HEK293 (cell line): ENCODE data around the gene DSCAM.

Source experiments
- CTCF ChIA-PET: fragments of 350-600 bp; formaldehyde crosslinking; extraction: SDS; loops from one replicate; lab custom pipeline; 2021; ENCODE audit warnings: antibody characterized with exemption; lab: Yijun Ruan, JAX
- POLR2A ChIA-PET: fragments of 300-600 bp; formaldehyde crosslinking; extraction: SDS; loops from one replicate; lab custom pipeline; 2020; ENCODE audit warnings: antibody characterized with exemption, inconsistent platforms; lab: Yijun Ruan, JAX
- H3K27ac ChIP-seq: fragments of 200-500 bp; sonication (Bioruptor generic); 2 replicates; pipeline ENCODE4 v1.5.1; 2014; ENCODE audit warnings: low read depth, low read length, control low read depth, inconsistent platforms; ENCODE audit errors: extremely low read depth
- H3K36me3 ChIP-seq, 2 experiments: fragments of 200-500 bp in 1 of 2; sonication (Bioruptor generic) in 1 of 2; 1 replicate in 1 of 2; 2 replicates in 1 of 2; pipeline ENCODE4 v1.5.1; 2014 to 2017; ENCODE audit warnings: inconsistent platforms in 2 of 2, low read length in 2 of 2; ENCODE audit not compliant: control insufficient read depth in 2 of 2, insufficient read depth in 1 of 2
- H3K4me1 ChIP-seq: fragments of 200-500 bp; sonication (Bioruptor generic); 2 replicates; pipeline ENCODE4 v1.5.1; 2014; ENCODE audit warnings: mild to moderate bottlenecking, low read length, inconsistent platforms; ENCODE audit not compliant: control insufficient read depth, insufficient read depth
- H3K4me3 ChIP-seq: 2 replicates; pipeline ENCODE4 v1.5.1; 2011; ENCODE audit warnings: low read depth, mild to moderate bottlenecking, control low read depth, low read length, moderate library complexity
- H3K9me3 ChIP-seq: fragments of 200-500 bp; sonication (Bioruptor generic); 2 replicates; pipeline ENCODE4 v1.5.1; 2014; ENCODE audit warnings: low read depth, low read length, inconsistent platforms; ENCODE audit not compliant: control insufficient read depth, insufficient read depth
- BCL11B ChIP-seq: fragments of 450-650 bp; formaldehyde crosslinking; IDR thresholded peaks from 2 replicates; pipeline ENCODE4 v1.5.1; 2016; ENCODE audit warnings: low read depth, missing biosample characterization, missing genetic modification characterization
- PRDM1 ChIP-seq: fragments of 450-650 bp; formaldehyde crosslinking; IDR thresholded peaks from 2 replicates; pipeline ENCODE4; 2016; ENCODE audit warnings: missing biosample characterization, missing genetic modification characterization
- RBAK ChIP-seq: fragments of 450-650 bp; formaldehyde crosslinking; IDR thresholded peaks from 2 replicates; pipeline ENCODE4 v1.5.1; 2016; ENCODE audit warnings: missing biosample characterization, missing genetic modification characterization
- SETDB1 ChIP-seq: IDR thresholded peaks from one replicate; pipeline ENCODE4 v1.6.1; 2017; ENCODE audit warnings: mild to moderate bottlenecking, low read length, moderate library complexity, mixed read lengths; ENCODE audit not compliant: insufficient read length
- YY1 ChIP-seq: fragments of 450-650 bp; formaldehyde crosslinking; IDR thresholded peaks from 2 replicates; pipeline ENCODE4 v1.5.1; 2018; ENCODE audit warnings: missing biosample characterization, missing genetic modification characterization
- YY2 ChIP-seq: fragments of 450-650 bp; formaldehyde crosslinking; IDR thresholded peaks from 2 replicates; pipeline ENCODE4 v1.5.1; 2016; ENCODE audit warnings: missing biosample characterization, missing genetic modification characterization
- ZBTB21 ChIP-seq: fragments of 450-650 bp; formaldehyde crosslinking; IDR thresholded peaks from 2 replicates; pipeline ENCODE4 v1.5.1; 2017; ENCODE audit warnings: missing biosample characterization, missing genetic modification characterization
- ZBTB48 ChIP-seq: fragments of 450-650 bp; formaldehyde crosslinking; IDR thresholded peaks from 2 replicates; pipeline ENCODE4 v1.5.1; 2016; ENCODE audit warnings: missing biosample characterization, missing genetic modification characterization
- ZBTB8A ChIP-seq: fragments of 450-650 bp; formaldehyde crosslinking; IDR thresholded peaks from 2 replicates; pipeline ENCODE4 v1.5.1; 2016; ENCODE audit warnings: missing biosample characterization, missing genetic modification characterization
- ZFP41 ChIP-seq: fragments of 450-650 bp; formaldehyde crosslinking; IDR thresholded peaks from 2 replicates; pipeline ENCODE4 v1.5.1; 2016; ENCODE audit warnings: missing biosample characterization, missing genetic modification characterization, borderline replicate concordance
- ZNF133 ChIP-seq: fragments of 450-650 bp; formaldehyde crosslinking; IDR thresholded peaks from 2 replicates; pipeline ENCODE4 v1.5.1; 2016; ENCODE audit warnings: missing biosample characterization, missing genetic modification characterization
- ZNF223 ChIP-seq: fragments of 450-650 bp; formaldehyde crosslinking; IDR thresholded peaks from 2 replicates; pipeline ENCODE4 v1.5.1; 2016; ENCODE audit warnings: missing biosample characterization, missing genetic modification characterization
- ZNF366 ChIP-seq: fragments of 450-650 bp; formaldehyde crosslinking; conservative IDR thresholded peaks from 2 replicates; pipeline ENCODE4 v1.5.1; 2016; ENCODE audit warnings: missing biosample characterization, missing genetic modification characterization
- ZNF501 ChIP-seq: fragments of 450-650 bp; formaldehyde crosslinking; IDR thresholded peaks from 2 replicates; pipeline ENCODE4 v1.5.1; 2016; ENCODE audit warnings: missing biosample characterization, missing genetic modification characterization
- ZNF837 ChIP-seq: fragments of 450-650 bp; formaldehyde crosslinking; IDR thresholded peaks from 2 replicates; pipeline ENCODE4 v1.5.1; 2016; ENCODE audit warnings: missing biosample characterization, missing genetic modification characterization
- ZNF843 ChIP-seq: fragments of 450-650 bp; formaldehyde crosslinking; IDR thresholded peaks from 2 replicates; pipeline ENCODE4 v1.5.1; 2016; ENCODE audit warnings: missing biosample characterization, missing genetic modification characterization
- ZSCAN16 ChIP-seq: fragments of 450-650 bp; formaldehyde crosslinking; IDR thresholded peaks from 2 replicates; pipeline ENCODE4 v1.5.1; 2016; ENCODE audit warnings: missing biosample characterization, missing genetic modification characterization
- ZXDB ChIP-seq: fragments of 450-650 bp; formaldehyde crosslinking; IDR thresholded peaks from 2 replicates; pipeline ENCODE4 v1.5.1; 2016; ENCODE audit warnings: missing biosample characterization, missing genetic modification characterization
- TF ChIP-seq, protein P1 (sequence below): fragments of 450-650 bp; IDR thresholded peaks from 2 replicates; pipeline ENCODE4 v1.5.1; 2018; ENCODE audit warnings: missing biosample characterization, missing genetic modification characterization
- TF ChIP-seq, protein P2 (sequence below): fragments of 450-650 bp; formaldehyde crosslinking; IDR thresholded peaks from 2 replicates; pipeline ENCODE4 v1.5.1; 2016; ENCODE audit warnings: missing biosample characterization, missing genetic modification characterization
- TF ChIP-seq, protein P3 (sequence below): fragments of 450-650 bp; formaldehyde crosslinking; IDR thresholded peaks from 2 replicates; pipeline ENCODE4 v1.5.1; 2016; ENCODE audit warnings: missing biosample characterization, missing genetic modification characterization
- TF ChIP-seq, protein P4 (sequence below): fragments of 450-650 bp; formaldehyde crosslinking; IDR thresholded peaks from 2 replicates; pipeline ENCODE4; 2016; ENCODE audit warnings: missing biosample characterization, missing genetic modification characterization

Gene DSCAM

DNA sequence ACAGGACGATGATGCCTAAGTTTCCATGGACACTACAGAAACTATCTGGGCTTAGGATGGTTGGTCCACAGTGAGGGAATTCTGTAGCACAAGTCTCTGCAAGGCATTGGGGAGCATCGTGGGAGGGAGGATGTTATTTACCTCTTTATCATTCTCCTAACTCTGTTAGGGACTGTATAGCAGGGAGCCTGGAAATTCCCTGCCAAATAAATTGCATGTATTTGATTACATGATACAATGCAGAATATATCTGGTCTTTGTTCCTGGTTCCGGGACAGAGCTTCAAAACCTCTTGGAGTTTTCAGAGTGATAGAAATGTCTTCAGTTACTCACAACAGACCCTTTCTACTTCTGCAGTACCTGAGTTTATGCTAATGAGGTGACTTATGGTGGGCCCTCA lies 593.8 kb downstream of the DSCAM start (continued):
- TF ChIP-seq, protein P1, sequence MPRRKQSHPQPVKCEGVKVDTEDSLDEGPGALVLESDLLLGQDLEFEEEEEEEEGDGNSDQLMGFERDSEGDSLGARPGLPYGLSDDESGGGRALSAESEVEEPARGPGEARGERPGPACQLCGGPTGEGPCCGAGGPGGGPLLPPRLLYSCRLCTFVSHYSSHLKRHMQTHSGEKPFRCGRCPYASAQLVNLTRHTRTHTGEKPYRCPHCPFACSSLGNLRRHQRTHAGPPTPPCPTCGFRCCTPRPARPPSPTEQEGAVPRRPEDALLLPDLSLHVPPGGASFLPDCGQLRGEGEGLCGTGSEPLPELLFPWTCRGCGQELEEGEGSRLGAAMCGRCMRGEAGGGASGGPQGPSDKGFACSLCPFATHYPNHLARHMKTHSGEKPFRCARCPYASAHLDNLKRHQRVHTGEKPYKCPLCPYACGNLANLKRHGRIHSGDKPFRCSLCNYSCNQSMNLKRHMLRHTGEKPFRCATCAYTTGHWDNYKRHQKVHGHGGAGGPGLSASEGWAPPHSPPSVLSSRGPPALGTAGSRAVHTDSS (tag by site-specific recombination): no peak
- no peak for TF ChIP-seq ZBTB21 (tag by site-specific recombination)
- TF ChIP-seq ZBTB8A (tag by site-specific recombination): no peak
- TF ChIP-seq, all 188 proteins: peak for 0

DNA sequence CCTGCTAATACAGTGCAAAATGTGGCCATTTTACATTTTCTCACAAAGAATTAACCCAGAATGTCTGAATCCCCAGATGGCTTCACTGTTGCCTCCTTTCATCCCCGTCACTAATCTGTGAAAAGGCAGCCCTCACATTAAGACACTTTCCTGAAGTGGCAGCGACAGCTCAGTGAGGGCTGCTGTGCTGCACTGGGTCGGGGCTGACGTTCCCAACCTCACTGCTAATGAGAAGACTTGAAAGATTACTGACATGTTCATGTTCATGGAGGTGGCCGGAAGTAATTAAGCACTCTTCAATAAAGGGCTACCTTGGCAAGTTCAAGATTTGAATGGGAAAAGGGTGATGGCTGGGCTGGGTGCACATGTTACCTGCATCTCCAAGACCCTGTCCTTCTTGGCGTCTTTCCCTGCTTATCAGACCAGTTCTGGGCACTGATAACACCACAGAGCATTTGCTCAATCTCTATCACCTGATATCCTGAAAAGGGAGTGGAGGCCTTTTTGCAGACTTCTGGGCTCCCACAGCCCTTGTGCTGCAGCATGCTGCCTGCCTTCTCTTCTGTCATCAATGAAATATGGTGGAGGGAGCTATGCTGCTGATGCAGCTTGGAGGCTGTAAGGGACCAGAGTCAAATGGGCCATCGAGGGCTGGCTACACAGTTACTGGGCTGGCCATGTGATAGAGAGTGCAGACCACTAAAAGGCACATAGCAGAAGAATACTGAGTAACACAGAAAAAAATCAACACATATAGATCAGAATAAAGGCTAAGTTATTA lies 596.3 kb downstream of the DSCAM start:
- ChIA-PET POLR2A (no interaction called here), CTCF (interaction anchor here (0.6 kb wide), 2 partner anchors 20 to 135 kb away, joined by 3 to 4 read pairs; no protein-coding TSS in a partner anchor)
- Histone ChIP-seq H3K4me3 (no peak overlapping the region), H3K4me1 (no peaks in the 10 kb centered on the region), H3K36me3 (no peaks in the 10 kb centered on the region), H3K27ac (no peak overlapping the region), H3K9me3 (no peaks in the 10 kb centered on the region)
- TF ChIP-seq BCL11B (no peak), ZNF843 (tag by site-specific recombination) (no peak), PRDM1 (tag by site-specific recombination) (no peak), YY2 (tag by site-specific recombination) (no peak), ZNF133 (no peak)

DNA sequence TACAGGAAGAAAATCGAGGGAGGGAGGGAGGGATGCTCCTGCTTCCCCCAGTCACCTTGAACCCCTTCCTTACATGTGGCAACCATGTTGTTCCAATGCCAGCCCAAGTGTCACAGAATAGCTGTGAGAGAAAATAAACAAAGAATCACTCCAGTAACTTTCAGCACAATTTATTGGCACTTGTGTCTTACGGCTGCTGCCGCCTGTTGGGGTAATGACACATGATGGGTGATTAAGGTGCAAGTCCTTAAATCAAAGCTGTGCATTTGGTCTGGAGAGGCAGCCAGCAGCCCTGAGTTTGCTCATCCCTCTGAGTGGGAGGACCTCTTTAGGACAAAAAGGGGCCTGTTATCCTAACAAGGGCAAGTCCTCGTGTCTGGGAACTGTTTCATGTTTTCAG lies 602.0 kb downstream of the DSCAM start:
- TF ChIP-seq SETDB1 (no peak), ZXDB (tag by site-specific recombination) (no peak), ZFP41 (tag by site-specific recombination) (no peak), ZNF223 (no peak), ZNF366 (tag by site-specific recombination) (no peak), ZSCAN16 (tag by site-specific recombination) (no peak), ZNF501 (tag by site-specific recombination) (no peak), YY1 (tag by site-specific recombination) (no peak), ZNF837 (tag by site-specific recombination) (no peak), RBAK (tag by site-specific recombination) (no peak), ZBTB48 (tag by site-specific recombination) (no peak)
- TF ChIP-seq, protein P2, sequence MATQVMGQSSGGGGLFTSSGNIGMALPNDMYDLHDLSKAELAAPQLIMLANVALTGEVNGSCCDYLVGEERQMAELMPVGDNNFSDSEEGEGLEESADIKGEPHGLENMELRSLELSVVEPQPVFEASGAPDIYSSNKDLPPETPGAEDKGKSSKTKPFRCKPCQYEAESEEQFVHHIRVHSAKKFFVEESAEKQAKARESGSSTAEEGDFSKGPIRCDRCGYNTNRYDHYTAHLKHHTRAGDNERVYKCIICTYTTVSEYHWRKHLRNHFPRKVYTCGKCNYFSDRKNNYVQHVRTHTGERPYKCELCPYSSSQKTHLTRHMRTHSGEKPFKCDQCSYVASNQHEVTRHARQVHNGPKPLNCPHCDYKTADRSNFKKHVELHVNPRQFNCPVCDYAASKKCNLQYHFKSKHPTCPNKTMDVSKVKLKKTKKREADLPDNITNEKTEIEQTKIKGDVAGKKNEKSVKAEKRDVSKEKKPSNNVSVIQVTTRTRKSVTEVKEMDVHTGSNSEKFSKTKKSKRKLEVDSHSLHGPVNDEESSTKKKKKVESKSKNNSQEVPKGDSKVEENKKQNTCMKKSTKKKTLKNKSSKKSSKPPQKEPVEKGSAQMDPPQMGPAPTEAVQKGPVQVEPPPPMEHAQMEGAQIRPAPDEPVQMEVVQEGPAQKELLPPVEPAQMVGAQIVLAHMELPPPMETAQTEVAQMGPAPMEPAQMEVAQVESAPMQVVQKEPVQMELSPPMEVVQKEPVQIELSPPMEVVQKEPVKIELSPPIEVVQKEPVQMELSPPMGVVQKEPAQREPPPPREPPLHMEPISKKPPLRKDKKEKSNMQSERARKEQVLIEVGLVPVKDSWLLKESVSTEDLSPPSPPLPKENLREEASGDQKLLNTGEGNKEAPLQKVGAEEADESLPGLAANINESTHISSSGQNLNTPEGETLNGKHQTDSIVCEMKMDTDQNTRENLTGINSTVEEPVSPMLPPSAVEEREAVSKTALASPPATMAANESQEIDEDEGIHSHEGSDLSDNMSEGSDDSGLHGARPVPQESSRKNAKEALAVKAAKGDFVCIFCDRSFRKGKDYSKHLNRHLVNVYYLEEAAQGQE (tag by site-specific recombination): no peak
- TF ChIP-seq, protein P3, sequence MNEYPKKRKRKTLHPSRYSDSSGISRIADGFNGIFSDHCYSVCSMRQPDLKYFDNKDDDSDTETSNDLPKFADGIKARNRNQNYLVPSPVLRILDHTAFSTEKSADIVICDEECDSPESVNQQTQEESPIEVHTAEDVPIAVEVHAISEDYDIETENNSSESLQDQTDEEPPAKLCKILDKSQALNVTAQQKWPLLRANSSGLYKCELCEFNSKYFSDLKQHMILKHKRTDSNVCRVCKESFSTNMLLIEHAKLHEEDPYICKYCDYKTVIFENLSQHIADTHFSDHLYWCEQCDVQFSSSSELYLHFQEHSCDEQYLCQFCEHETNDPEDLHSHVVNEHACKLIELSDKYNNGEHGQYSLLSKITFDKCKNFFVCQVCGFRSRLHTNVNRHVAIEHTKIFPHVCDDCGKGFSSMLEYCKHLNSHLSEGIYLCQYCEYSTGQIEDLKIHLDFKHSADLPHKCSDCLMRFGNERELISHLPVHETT (tag by site-specific recombination): no peak
- TF ChIP-seq, protein P4, sequence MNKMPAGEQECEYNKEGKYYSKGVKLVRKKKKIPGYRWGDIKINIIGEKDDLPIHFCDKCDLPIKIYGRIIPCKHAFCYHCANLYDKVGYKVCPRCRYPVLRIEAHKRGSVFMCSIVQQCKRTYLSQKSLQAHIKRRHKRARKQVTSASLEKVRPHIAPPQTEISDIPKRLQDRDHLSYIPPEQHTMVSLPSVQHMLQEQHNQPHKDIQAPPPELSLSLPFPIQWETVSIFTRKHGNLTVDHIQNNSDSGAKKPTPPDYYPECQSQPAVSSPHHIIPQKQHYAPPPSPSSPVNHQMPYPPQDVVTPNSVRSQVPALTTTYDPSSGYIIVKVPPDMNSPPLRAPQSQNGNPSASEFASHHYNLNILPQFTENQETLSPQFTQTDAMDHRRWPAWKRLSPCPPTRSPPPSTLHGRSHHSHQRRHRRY: no peak
- ChIA-PET CTCF (interaction anchor here (0.6 to 1.1 kb wide), 2 partner anchors 17 to 180 kb away, joined by 3 to 6 read pairs; no protein-coding TSS in a partner anchor), POLR2A (no interaction called here)

More for the DNA sequence above, 602.0 kb downstream of the DSCAM start:
- no peaks in the 10 kb centered on the region for H3K36me3 ChIP-seq
- no peaks in the 10 kb centered on the region for H3K4me1 ChIP-seq
- no peaks in the 10 kb centered on the region for H3K9me3 ChIP-seq
- no peak overlapping the region for H3K4me3 ChIP-seq
- no peak overlapping the region for H3K27ac ChIP-seq
